Aorta (tissue), 5 donors: ENCODE measurements around the gene SPATC1L. TPM values are rescaled to one million over a fixed set of nuclear protein-coding genes. Genes with fewer than 3 reads are reported as not detected.

ENCODE experiments used
- ATAC-seq: fragments of 200-7000 bp; cut with Tn5 transposase; one replicate; pipeline ENCODE4 v1.9.1; 2022; ENCODE audit warnings: moderate library complexity; ENCODE audit not compliant: low FRiP score
- DNase-seq, 2 donors: peaks; one replicate each; pipeline ENCODE4 v3.0.0-alpha.2; 2020
- H3K27ac ChIP-seq, 2 donors: one replicate each; pipeline ENCODE4 v1.5.1; 2013; ENCODE audit warnings: low read length in 2 of 2, mild to moderate bottlenecking in 2 of 2, moderate library complexity in 2 of 2, control low read depth in 1 of 2, inconsistent platforms in 1 of 2, low read depth in 1 of 2
- H3K27me3 ChIP-seq, 2 donors: one replicate each; pipeline ENCODE4 v1.6.1; 2013; ENCODE audit warnings: control low read depth in 1 of 2, low read length in 1 of 2, mild to moderate bottlenecking in 1 of 2, moderate library complexity in 1 of 2; ENCODE audit not compliant: insufficient read depth in 2 of 2, control insufficient read depth in 1 of 2
- H3K36me3 ChIP-seq, 2 donors: one replicate each; pipeline ENCODE4 v1.6.1; 2013; ENCODE audit warnings: control low read depth in 1 of 2, low read length in 1 of 2, mild to moderate bottlenecking in 1 of 2; ENCODE audit not compliant: insufficient read depth in 2 of 2, control insufficient read depth in 1 of 2
- H3K4me1 ChIP-seq, 2 donors: one replicate each; pipeline ENCODE4 v1.6.1; 2013; ENCODE audit warnings: low read length in 2 of 2, control low read depth in 1 of 2, mild to moderate bottlenecking in 1 of 2, moderate library complexity in 1 of 2; ENCODE audit not compliant: insufficient read depth in 2 of 2, control insufficient read depth in 1 of 2
- H3K4me3 ChIP-seq, 2 donors: one replicate each; pipeline ENCODE4 v1.5.1; 2013; ENCODE audit warnings: low read length in 2 of 2, control low read depth in 1 of 2, mild to moderate bottlenecking in 1 of 2
- H3K9me3 ChIP-seq: one replicate; pipeline ENCODE4 v1.6.1; 2013; ENCODE audit warnings: mild to moderate bottlenecking, low read length; ENCODE audit not compliant: control insufficient read depth
- WGBS, 2 donors: extraction: QIAGEN DNeasy Blood & Tissue Kit; methylation state at CpG; one replicate each; pipeline ENCODE4 v1.1.7; 2013; 5-methylcytosine and 5-hydroxymethylcytosine counted together
- intact Hi-C, 2 donors: fragments of 100-400 bp; cut with DNase I; formaldehyde crosslinking; loops; one replicate each; pipeline versions ENCODE4 v1.14.2 to v1.15.0; 2022
- polyA plus RNA-seq, 2 donors: library from polyadenylated mRNA; stranded (reverse); fragments of 200-250 nt; gene quantifications; one replicate each; pipeline ENCODE4 v1.2.3, GENCODE V29; 2013
- total RNA-seq, 2 donors: library from RNA; stranded (reverse); fragmentation: NEBNext Ultra II Directional; extraction: Animal tissue kit (Norgen Biotek cat#: 25700); gene quantifications; one replicate each; pipeline ENCODE4 v1.2.1, GENCODE V29; 2021
- donor health status: healthy with polysubstance abuse.
- donor health status: Bipolar disorder and iron deficiency.
- donor health status: DM: no; HTN: no; CAD: no.
- donor health status: DM: no; HTN: no; CAD: no.
- donor health status: DM: yes; HTN: yes; CAD: no.

Gene SPATC1L
- total and polyA plus RNA-seq, 4 donors: 2.4 to 47.9 (median 8.8) TPM

- no peak for DNase-seq
- H3K4me1 ChIP-seq: no peaks in the 10 kb centered on the region
- intact Hi-C loops: no loop called here
These were observed 44.6 kb downstream of the SPATC1L start for GRCh38 chr21:46139686-46140085.

GRCh38 chr21:46138383-46138970 is 45.8 kb downstream of the SPATC1L start:
- intact Hi-C loops: no loop called here
- DNase-seq (no peak), ATAC-seq (no peak)
- H3K36me3 ChIP-seq: no peaks in the 10 kb centered on the region
- no peak overlapping the region for H3K4me3 ChIP-seq
- H3K4me1 ChIP-seq: no peaks in the 10 kb centered on the region
- WGBS, 2 donors: 89 to 92% methylated on average over 28 of the region's 28 CpGs
- no peaks in the 10 kb centered on the region for H3K9me3 ChIP-seq
- H3K27me3 ChIP-seq: no peaks in the 10 kb centered on the region
- H3K27ac ChIP-seq: no peak overlapping the region

More at GRCh38 chr21:46139686-46140085, 44.6 kb downstream of the SPATC1L start:
- H3K9me3 ChIP-seq: no peaks in the 10 kb centered on the region
- no peak for ATAC-seq
- H3K36me3 ChIP-seq: no peaks in the 10 kb centered on the region
- H3K27me3 ChIP-seq: no peaks in the 10 kb centered on the region
- H3K4me3 ChIP-seq: no peak overlapping the region
- H3K27ac ChIP-seq: no peak overlapping the region
- 93 to 94% methylated on average over 15 of the region's 15 CpGs for WGBS, 2 donors

GRCh38 chr21:46137908-46138307 is 46.4 kb downstream of the SPATC1L start:
- no peak overlapping the region for H3K4me3 ChIP-seq
- no peaks in the 10 kb centered on the region for H3K36me3 ChIP-seq
- no peaks in the 10 kb centered on the region for H3K27me3 ChIP-seq
- no peak overlapping the region for H3K27ac ChIP-seq
- DNase-seq (no peak), ATAC-seq (no peak)
- intact Hi-C loops: no loop called here
- WGBS, 2 donors: 80 to 88% methylated on average over 7 of the region's 7 CpGs
- no peaks in the 10 kb centered on the region for H3K4me1 ChIP-seq
- H3K9me3 ChIP-seq: no peaks in the 10 kb centered on the region

- Histone ChIP-seq H3K36me3 (no peaks in the 10 kb centered on the region), H3K27ac (no peak overlapping the region), H3K4me3 (no peak overlapping the region), H3K27me3 (no peaks in the 10 kb centered on the region), H3K9me3 (no peaks in the 10 kb centered on the region), H3K4me1 (no peaks in the 10 kb centered on the region)
- no peak for ATAC-seq
- intact Hi-C loops: no loop called here
- DNase-seq: no peak
- 65 to 81% methylated on average over 22 of the region's 22 CpGs for whole genome bisulfite sequencing, 2 donors
These were observed 47.4 kb downstream of the SPATC1L start for GRCh38 chr21:46136739-46137349.

- no peak for ATAC-seq
These were observed 48.4 kb downstream of the SPATC1L start for GRCh38 chr21:46135782-46136395.

GRCh38 chr21:46131838-46132651 is 52.2 kb downstream of the SPATC1L start:
- Histone ChIP-seq H3K4me1 (no peaks in the 10 kb centered on the region), H3K9me3 (no peaks in the 10 kb centered on the region), H3K27ac (no peak overlapping the region), H3K36me3 (no peaks in the 10 kb centered on the region), H3K4me3 (no peak overlapping the region), H3K27me3 (no peaks in the 10 kb centered on the region)
- WGBS, 2 donors: 94 to 95% methylated on average over 85 of the region's 85 CpGs
- intact Hi-C loops: no loop called here
- ATAC-seq (peak; percentile 1), DNase-seq (no peak)

More at GRCh38 chr21:46135782-46136395, 48.4 kb downstream of the SPATC1L start:
- H3K27ac ChIP-seq: no peak overlapping the region
- WGBS, 2 donors: 48 to 67% methylated on average over 7 of the region's 7 CpGs
- H3K4me1 ChIP-seq: no peaks in the 10 kb centered on the region
- no peak overlapping the region for H3K4me3 ChIP-seq
- DNase-seq: no peak
- intact Hi-C loops: no loop called here
- no peaks in the 10 kb centered on the region for H3K36me3 ChIP-seq
- H3K27me3 ChIP-seq: no peaks in the 10 kb centered on the region
- no peaks in the 10 kb centered on the region for H3K9me3 ChIP-seq

GRCh38 chr21:46131588-46131837 is 52.7 kb downstream of the SPATC1L start:
- no peak overlapping the region for H3K4me3 ChIP-seq
- H3K27me3 ChIP-seq: no peaks in the 10 kb centered on the region
- no peak overlapping the region for H3K27ac ChIP-seq
- intact Hi-C loops: no loop called here
- ATAC-seq: peak; percentile 2
- H3K36me3 ChIP-seq: no peaks in the 10 kb centered on the region
- no peaks in the 10 kb centered on the region for H3K4me1 ChIP-seq
- no peak for DNase-seq
- WGBS, 2 donors: 84 to 90% methylated on average over 4 of the region's 4 CpGs
- H3K9me3 ChIP-seq: no peaks in the 10 kb centered on the region

GRCh38 chr21:46130831-46131587 is 53.2 kb downstream of the SPATC1L start:
- H3K4me1 ChIP-seq: no peaks in the 10 kb centered on the region
- intact Hi-C loops: no loop called here
- H3K27ac ChIP-seq: no peak overlapping the region
- H3K9me3 ChIP-seq: no peaks in the 10 kb centered on the region
- H3K27me3 ChIP-seq: no peaks in the 10 kb centered on the region
- no peak overlapping the region for H3K4me3 ChIP-seq
- WGBS, 2 donors: 62 to 67% methylated on average over 21 to 22 of the region's 22 CpGs
- DNase-seq (peak in 1 of 2 donors; percentile 75), ATAC-seq (no peak)
- peaks cover 0 to 2% of the 10 kb centered on the region in 2 donors for H3K36me3 ChIP-seq
